NCI-H446 treated with DMSO at 0.1 percent for 48 hours (cell line): Measurements from ENCODE around the gene ARPP21.
A peak's percentile ranks its signal among the peaks of the same experiment; 100 is the strongest.

ENCODE experiments used
- DNase-seq: peaks from one replicate; lab custom pipeline; 2025; lab: John Stamatoyannopoulos, UW

The ARPP21 gene

DNA sequence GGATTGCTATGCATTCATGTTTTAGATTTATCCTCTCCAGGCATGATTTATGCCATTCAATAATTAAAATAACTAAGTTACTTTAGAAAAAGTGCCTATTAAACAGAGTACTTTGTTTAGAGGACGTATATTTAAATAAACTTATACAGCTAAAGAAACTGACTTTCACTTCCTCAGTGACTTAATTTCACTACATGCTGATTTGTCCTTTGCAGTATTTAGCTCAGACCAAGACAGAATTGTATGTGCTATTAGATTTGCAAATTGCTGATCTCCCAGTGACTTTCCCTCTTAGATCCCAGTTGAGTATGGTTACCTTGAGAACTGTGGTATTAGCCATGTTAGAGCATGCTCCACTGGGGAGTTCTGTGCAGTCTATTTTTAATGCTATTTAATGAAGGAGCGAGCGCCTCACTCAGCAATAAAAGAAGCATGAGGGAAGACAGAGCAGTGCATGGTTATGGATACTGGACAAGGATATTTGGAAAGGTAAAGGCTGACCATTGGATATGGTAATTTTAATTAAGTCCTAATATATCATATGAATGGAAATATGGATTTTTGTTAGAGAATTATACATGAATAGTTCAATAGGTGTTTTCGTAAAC is 2.7 kb downstream of the ARPP21 start:
- DNase-seq, result no peak

DNA sequence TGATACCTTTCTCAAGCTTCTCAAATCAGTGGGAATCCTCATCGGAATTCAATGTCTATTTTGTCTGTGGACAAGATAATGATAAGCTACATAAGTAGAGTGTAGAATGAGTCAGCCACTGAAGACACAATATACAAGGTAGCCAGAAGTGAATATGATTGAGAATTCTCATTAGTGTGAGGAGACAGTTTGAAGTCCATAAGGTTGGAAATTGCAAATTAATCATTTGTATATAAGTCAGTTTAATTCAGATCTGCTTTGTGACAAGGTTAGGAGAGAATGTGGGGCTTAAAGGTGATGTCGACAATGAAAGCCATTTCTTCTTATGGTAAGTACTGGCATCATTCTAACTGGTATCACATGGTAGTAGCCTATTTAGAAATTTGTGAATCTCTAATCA is 4.2 kb downstream of the ARPP21 start:
- DNase-seq, result peak; percentile 30

DNA sequence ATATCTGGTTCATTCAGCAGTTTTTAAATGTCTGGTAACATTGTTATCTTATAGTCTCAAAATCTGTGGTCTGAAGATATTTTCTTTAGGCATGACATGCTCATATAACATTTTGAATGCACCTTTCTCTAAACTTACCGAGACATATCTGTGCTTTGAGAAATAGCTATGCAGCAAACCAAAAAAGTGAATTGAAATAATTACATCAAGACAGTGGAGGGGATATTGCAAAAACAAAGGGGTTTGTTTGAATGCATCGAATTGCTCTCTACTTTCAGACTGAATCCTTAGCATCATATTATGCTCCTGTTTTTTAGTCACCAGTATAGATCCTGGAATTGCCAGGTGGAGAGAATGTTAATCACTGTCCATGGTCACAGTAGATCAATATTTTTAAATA is 5.1 kb downstream of the ARPP21 start:
- no peak for DNase-seq

DNA sequence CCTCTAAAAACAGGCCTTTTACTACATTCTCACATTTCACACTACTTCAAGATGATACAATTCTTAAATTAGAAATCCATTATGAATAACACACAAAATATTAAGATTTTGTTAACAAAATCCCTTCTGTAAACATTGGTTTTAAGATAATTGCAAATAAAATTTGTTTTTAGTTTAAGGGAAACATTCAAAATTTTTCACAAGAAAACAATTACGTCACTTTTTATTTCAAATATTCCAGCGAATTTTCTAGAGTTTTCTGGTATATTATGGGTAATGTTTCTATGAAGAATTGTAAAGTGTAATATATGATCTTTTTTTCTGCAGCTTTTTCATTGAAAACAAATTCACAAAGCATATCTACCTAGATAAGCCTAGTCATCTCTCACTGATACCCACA is 5.9 kb downstream of the ARPP21 start:
- DNase-seq, result no peak

DNA sequence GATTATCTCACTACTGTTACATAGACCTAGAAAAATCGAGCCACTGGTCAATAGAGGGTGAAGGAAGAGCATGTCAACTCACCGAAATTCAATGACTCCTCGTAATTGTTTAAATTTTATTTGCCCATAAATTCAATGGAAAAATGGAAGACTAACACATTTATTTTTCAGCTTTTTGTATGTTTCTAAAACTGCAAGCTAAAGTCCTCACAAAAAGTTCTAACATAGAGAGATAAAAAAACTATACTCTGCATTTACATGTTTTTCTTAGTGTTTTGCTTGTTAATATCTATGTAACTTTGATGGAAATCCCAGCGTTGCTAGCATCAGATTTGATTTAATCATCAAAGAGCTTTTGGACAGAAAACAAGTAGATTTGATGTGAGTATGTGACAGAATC is 6.8 kb downstream of the ARPP21 start:
- no peak for DNase-seq

DNA sequence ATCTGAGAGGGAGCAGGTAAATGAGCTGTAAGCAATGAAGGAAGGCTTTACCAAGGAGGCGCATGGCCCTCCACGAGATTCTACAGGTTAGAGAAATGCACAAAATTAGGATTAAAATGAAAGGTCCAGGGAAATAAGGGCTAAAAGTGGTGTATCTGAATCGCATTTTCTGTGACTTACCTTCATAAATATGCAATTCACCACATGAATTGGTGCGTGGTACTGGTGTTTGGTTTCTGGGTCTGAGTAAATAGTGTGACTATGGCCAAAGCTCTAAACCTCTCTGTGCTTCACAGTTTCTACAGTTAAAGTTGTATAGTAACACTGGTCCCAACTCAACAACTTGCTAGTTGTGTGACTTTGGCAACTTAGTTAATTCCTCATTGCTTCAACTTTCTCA is 8.1 kb downstream of the ARPP21 start:
- no peak for DNase-seq

DNA sequence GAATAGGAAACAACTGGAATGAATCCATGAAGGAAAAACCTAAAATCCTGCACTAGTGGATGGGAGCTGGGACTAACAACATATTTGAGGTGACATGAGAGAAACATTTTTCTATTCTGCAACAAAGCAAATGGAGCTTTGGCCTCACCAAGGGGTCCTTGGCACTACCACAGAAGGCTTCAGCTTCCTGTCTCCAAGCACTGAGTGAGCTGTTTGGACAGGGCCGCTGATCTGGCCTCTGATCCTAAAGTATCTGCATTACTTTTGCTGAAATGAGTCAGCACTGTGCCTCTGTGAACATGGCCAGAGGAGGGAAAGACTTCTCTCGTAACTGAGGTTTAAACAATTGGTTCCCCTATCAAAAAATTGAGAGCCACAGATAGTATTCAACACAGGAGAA is 9.0 kb downstream of the ARPP21 start:
- DNase-seq, result peak; percentile 66

DNA sequence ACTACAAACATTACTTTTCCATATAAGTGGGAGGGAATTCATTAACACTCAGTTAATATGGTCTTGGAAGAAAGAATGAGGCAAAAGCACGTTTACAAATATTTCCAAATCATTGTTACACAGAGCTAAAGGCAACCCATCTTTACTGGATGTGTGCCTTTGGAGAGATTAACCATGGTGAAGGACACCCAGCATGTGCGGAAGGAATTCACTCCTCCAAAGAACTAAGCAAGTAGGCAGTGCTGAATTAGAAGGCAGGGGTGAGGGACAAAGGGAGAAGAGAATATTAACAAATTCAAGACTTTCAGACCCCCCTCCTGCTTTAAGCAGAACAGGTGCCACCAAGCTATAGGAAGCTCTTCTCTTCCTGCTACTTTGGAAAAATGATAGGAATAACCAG is 10.1 kb downstream of the ARPP21 start:
- DNase-seq, result no peak

DNA sequence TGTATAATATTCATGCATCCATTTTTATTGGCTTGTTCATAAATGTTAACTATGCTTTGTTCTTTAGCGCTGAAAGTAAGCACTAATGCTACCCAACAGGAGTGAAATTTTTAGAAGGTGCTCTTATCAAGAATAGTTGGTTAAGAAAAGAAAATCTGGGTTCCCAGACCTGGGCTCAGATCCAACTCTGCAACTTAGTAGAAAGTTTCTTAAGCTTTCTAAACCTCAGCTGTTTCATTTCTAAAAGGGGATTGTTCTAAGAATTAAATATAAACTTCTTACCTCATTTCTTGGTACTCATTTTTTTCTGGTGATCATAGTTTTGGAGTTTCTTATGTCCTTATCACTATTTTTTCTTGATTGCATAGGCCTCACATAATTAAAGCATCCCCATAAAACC is 12.1 kb downstream of the ARPP21 start:
- DNase-seq, result no peak

DNA sequence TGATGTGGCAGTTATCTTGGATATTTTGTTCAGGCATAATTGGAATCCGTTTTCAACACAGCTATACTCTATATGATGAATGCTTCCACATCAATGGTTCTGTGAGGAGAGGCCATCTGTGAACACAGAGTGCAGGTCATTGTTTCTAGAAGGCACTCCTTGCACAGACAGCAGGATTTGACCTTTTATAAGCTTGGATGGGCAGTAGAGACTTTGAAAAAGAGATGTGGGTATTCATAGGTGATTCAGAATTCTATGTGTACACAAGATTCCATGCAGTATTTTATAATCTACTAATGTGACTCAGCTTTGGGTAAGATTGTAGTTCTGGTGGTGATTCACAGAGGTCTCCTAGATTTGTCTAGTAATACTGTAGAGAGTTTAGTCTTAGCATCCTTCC is 12.5 kb downstream of the ARPP21 start:
- DNase-seq, result peak; percentile 67

DNA sequence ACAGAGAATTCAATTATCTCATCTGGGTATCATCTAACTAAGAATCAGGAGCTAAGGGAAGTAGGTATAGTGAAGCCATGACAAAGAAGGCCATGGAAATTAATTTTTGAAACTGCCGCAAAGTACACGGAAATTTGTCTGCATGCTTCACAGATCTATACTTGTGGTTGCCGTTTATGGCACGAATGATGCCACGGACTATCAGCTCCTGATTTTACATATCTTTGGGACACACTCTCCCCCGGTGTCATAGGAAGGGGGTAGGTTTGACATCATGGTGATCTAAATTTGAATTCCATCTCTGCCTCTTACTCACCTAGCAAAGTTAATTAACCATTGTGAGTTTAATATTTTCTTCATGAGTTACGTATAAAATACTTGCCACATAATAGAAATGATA is 14.0 kb downstream of the ARPP21 start:
- DNase-seq, result no peak

DNA sequence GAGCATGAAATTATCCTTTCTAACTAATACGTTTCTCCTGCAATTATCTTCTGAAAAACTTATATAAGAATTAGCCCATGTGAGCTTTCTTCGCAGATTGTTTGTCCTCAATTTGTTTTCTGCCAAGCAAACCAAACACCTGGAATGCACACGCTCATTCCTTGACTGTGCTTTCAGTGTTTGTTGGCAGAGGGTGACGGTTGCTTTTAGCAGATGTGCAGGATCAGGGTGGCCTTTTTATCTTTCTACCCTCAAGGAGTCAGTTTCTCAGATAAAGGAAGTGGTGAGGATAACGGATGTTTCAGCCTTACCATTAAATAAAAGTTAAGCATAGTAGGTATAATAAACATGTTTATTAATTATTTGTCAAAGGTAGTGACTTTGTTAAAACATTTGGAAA is 15.2 kb downstream of the ARPP21 start:
- no peak for DNase-seq

DNA sequence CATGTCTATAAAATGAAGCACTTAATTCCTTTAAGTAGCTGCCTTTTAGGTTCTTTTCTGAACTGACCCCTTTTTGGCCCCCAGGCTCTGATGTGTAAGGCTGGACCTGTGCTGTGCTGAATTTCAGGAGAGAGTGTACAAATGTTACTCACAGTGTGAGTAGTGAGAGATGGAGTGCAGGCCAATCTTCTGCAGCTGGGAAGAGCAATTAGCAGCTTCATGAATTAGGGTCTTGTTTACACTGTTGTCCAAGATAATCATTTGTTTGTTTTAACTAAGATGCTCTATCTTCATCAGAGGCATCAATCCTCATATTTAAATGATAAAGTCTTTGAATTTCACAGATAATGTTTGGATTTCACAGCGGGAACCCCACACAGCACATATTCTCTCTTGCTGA is 19.4 kb downstream of the ARPP21 start:
- DNase-seq, result no peak

DNA sequence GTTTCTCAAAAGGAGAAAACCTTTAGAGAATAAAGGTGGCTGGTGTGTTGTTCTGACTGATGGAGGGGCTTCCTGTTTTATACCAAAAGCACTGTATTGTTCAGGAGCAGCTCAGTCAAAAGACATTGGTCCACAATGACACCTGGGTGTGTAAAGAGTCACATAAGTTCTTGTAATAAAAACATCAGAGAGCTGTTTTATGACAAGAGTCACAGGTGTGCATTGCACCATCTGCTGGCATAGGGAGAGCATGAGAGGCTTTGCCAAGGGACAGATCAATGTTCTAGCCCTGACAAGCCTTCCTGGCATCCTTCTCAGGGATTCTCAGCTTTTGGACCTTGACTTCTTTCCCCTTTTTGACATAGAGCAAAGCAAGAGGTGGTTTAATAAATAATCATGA is 20.4 kb downstream of the ARPP21 start:
- DNase-seq, result peak; percentile 42

DNA sequence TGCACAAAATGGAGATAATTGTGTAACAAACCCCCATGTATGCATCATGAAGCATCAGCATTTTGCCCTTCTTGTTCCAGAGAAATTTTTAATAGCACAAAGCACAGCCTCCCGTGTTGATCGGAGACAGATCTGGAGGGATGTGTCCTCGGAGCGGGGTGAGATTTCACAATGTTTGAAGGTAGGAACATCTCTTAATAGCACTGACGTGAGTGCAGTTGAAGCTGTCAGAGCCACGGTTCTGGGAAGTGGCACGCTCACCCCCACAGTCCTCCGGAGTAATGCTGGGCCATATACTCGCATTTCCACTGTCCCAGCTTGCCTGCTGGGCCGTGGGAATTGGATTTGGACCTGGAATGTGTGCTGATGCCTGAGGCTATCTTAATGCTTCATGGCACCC is 24.1 kb downstream of the ARPP21 start:
- DNase-seq, result no peak

DNA sequence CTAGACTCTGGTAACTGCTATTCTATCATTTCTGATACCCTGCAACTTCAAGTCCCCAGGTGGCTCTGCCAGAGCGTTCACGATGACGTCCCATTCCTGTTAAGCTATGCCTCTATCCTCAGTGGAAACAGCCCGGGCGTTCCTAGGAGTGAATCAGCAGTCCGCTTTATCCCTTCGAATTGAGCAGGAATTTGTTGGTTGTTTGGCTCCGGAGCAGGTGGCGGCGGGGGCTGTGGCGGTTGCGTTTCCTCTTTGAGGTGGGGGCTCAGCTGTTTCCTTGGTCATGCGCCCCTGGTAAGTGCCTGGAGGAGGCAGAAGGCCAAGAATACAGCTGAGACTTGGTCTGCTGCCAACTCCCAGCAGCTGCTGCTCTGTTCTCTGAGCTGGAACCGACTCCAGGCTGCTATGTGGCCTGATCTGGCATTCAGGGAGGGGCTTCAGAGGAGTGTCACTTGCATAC is 25.2 kb downstream of the ARPP21 start:
- peak; percentile 95 for DNase-seq

DNA sequence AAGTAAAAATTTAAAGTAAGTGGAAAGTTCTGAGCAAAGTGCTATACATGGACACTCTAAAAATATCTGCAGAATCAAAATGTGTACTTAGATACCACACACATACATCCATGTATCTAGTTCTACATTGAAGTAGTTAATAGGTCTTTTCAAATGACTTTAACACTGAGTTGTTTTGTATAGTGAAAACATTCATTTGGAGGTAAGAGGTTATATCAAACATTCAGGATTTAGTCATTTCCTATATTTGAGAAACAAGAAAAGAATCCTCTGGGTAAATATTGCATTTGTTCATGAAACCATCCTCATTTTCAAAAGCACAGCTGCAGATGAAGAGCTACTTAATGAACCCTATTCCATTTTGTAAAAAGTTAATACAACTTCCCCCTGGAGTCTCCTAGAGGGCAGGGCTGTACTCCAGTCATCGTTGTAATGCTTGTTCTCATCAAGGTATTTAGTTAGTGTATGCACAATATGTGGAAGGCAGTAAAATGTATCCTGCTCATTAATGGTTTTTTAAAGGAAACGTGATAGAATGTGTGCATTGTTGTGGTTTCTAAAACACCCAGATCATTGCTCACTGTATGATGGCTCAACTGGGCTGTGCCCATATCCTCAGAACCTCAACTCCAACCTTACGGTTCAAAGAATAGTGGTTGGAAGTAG is 26.2 kb downstream of the ARPP21 start:
- no peak for DNase-seq

DNA sequence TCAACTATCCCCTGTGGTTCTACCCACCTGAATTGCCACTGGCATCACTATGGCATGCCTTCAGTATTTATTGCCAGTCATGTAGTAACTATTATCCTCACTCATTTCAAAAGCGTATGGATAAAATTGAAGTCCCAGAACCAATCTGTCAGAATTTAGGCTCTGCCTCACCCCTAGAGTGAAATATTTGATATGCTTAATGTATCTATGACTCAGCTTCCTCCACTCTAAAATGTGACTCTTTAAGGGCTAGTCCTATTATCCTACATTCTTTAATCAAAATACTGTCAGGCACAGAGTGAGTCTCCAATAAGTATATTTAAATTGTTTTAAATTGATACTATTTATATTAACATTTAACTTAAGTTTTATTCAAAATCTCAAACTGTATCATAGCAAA is 27.6 kb downstream of the ARPP21 start:
- no peak for DNase-seq

DNA sequence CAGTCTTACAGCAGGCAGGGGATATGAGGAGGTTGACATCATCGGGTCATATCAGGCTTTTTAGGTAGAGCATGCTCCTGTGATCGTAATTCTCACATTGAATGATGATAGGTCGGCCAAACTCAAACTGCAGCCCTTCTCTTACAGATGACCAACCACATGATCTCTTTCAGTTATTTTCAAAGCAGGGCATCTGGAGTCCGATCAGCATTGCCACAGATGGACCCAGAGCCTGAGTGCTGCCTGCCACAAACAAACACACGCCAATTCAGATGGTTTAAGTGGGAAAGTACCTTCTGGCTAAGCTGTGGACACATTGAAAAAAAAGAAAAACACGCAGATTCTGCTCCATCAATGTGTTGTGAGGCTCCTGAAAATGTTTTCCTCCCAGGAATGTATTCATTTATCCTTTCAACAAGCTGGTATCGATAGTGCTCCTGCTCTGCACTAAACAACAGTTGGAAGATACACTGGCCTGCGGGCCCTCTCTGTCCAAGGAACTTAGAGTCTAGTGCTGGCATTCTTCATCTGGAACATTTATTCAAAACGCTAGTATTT is 31.2 kb downstream of the ARPP21 start:
- no peak for DNase-seq

DNA sequence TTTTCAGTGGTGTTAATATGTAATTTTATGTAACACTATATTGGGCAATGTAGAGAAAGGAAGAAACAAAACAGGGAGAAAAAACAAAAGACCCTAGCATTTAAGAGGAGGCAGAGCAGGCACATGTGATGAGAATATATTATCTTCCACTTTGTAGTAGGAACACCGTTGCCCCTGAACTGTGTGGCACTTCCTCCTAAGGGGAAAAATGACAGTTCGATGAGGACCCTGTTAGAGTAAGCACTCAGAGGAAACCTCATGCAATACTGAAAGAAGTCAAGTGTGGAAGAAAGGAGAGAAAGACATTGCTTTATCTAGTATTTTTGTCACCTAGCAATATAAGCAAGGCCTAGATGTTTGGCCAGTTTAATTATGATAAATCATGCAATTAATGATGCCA is 32.2 kb downstream of the ARPP21 start:
- DNase-seq, result no peak

DNA sequence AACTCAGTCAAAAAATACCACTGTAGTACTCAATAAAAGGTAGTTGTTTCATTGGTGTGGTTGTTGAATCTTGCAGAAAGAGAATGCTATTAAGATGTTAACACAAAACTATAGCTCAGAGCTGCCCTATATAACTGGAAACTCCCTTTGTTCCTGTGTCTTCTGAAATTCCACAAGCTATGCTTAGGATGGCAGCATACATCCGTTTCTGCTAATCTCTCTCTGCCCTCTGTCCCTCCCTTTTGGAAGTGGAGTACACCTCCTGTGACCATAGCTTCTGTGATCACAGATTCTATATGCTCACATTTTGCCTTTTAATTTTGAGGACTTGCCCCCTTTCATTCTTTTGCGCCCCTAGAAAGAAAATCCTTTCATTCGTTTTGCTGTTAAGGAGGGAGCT is 33.7 kb downstream of the ARPP21 start:
- DNase-seq, result no peak

DNA sequence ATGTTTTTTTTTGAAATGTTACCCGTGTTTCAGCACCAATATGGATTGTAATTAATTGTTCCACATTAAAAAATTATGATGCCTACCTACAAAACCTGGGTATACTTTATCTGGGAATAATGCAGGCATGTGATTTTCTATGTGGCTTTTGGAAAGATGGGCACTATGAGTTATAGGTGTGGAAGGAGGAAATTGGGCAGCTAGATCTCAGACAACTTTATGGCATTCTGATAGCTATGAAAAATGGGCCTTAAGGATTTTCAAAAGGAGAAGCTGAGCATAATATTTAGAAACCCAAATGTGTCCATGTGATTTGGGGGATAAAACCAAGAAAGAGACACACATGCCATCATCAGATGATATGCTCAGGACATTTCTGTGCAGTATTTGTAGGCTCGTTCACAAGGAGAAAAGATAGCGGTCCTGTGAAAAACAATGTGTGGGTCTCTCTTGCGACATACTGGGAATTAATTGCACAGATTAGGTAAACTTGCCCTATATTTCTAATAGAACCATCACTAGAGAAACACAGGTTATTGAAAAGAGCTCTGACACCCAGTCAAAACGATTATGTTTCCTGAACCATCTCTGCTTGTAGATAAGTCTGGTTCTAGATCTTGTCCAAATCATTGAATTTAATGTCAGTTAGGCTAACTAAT is 35.3 kb downstream of the ARPP21 start:
- no peak for DNase-seq

DNA sequence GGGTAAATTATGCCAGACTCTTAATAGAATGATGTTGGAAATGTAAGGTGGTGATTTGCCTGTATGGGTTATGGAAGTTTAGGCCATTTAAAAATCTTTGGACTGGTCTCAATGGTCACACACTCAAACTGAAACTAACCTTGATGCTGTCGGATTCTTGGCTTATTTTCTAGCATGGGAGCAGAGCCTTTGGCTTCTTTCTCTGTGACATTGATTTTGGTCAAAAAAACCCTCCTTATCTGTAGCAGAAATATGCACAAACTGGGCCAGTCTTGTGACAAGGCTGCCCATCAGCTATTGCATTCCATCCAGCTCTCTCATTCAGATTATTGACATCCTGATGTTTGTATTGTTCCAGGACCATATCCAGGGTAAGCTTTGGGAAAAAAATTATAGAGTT is 35.9 kb downstream of the ARPP21 start:
- DNase-seq, result no peak
